Umbilical cord (tissue), 2 donors: Measurements from ENCODE around the gene OR2M7. TPM values are rescaled to one million over a fixed set of nuclear protein-coding genes. Genes with fewer than 3 reads are reported as not detected.
"Not testable (repeated sequence)": the region's sequence is repeated elsewhere in the genome, so short reads cannot be mapped to it uniquely, and the experiment has no call there.

Source experiments
- DNase-seq: peaks from one replicate; pipeline ENCODE4 v3.0.0-alpha.2; 2015; ENCODE audit warnings: low spot score
- total RNA-seq: library from RNA; depleted of rRNA; stranded (reverse); fragments of >200 nt; gene quantifications from one replicate; pipeline ENCODE4 v1.2.3, GENCODE V29; 2014; ENCODE audit warnings: low replicate concordance; ENCODE audit not compliant: insufficient read depth

The OR2M7 gene, protein sequence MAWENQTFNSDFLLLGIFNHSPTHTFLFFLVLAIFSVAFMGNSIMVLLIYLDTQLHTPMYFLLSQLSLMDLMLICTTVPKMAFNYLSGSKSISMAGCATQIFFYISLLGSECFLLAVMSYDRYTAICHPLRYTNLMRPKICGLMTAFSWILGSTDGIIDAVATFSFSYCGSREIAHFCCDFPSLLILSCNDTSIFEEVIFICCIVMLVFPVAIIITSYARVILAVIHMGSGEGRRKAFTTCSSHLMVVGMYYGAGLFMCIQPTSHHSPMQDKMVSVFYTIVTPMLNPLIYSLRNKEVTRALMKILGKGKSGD
- total RNA-seq: 3.4 TPM

DNA sequence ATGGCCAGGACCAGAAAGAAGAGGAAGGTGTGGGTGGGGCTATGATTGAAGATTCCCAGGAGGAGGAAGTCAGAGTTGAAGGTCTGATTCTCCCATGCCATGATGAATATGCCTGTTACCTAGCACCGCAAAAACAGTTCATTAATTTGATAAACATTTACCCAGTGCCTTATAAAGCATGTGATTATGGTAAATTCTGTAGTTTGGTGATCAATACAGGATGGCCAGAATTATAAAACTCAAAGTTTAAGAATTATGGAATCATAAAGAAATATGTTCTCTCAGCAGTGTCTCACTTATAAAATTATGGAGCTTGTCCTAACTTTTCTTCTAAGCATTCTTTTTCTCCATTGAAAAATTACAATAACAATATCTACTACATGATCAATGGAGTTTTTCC, at the start of gene OR2M7:
Gene OR2M7 (minus strand): TSS at position 101 of the 400 bp plus-strand sequence. CDS start 0 bp downstream, at position 101.
- DNase-seq: no peak

DNA sequence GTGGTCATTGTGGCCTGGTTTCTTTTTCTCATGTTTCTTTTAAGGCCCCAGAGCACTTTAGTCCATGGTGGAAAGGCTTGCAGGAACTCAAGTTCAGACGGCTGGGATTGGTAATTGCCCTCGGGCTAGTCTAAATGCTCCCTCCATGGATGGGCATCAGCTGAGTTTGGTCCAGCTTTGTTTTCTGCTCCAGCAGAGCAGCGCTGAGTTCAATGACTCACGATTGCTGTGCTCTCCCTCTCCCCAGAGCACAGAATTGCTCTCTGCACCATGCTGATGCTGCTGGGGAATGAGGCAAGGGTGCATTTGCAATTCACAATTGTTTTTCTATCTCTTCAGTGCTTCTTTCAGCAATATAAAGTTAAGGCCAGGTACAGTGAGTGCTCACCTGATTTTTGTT, 49.4 kb upstream of the OR2M7 start:
- DNase-seq: no peak

DNA sequence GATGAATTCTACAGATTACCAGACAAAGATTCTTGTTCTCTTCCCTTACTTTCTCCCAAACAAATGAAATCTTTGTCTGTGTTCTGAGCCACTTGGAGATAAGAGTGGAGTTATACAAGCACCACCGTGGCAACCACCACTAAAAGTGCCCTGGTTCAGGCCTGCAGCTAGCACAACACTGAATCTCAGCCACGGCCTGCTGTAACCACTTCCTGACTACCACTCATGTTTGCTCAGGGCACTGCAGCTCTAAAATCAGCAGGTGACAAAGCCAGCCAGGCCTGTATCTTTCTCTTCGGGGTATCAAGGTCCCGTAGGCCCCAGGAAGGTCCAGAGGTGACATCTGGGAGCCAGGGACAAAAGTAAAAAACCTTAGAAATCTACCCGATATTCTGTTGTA, 48.0 kb upstream of the OR2M7 start:
- DNase-seq: no peak

DNA sequence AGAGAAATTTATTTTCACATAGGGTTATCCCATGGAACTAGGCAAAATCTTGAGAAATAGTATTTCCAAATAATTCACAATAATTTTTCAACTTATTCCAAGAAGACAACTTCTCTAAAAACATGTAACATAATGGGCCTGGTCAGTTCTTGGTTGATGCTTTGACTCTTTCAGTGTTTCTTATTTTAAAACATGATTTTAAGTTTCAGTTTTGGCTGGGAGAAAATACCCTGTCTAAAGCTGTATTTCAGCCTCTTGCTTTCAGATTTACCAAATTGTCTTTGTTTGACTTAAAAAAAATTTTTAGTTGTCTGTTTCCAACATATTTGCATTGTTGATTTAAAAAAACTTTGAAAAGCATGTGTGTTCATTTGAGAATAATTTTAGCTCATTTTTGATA, 42.2 kb upstream of the OR2M7 start:
- DNase-seq: no peak

DNA sequence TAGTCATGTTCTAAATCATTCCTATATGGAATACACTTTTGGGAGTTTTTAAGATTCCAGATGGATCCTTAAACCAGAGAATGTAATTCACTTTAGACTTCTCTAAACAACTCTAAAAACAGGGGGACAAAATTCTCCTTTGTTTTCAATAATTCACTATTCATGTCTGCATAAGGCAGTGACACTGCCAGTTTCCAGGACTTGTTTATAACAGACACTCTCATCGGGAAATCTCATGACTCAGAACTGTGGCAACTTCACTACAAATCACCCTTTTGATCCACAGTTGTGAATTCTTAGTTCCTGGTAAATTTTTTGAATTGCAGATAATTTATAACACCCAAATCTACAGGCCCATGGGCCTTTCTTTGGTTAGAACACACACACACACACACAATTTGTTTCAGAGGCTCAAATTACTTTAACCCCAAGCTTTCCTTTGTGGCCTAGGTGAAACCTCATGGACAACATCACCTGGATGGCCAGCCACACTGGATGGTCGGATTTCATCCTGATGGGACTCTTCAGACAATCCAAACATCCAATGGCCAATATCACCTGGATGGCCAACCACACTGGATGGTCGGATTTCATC, 36.9 kb upstream of the OR2M7 start, which contains the start of gene OR2T4:
Gene OR2T4 (plus strand): TSS at position 545 of the 595 bp plus-strand sequence. CDS start 0 bp downstream, at position 545.
- no peak for DNase-seq

DNA sequence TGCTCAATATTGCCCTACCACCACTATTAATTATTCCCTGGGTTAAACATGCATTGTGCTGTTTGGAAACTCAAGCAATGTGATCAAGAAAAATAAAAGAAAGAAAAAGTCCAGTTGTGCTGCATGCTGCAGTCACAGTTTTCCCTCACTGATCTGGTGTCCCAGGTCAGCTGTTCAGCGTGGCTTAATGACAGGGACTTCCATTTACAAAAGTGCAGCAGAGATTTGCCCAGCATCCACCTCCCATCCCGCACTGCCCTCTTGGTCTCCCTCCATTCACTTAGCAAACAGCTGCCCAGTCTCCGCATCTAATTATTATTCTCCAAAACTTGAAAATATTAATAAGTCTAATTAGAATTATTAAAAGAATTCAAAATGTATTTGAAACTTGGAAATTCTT, 35.0 kb upstream of the OR2M7 start:
- no peak for DNase-seq

DNA sequence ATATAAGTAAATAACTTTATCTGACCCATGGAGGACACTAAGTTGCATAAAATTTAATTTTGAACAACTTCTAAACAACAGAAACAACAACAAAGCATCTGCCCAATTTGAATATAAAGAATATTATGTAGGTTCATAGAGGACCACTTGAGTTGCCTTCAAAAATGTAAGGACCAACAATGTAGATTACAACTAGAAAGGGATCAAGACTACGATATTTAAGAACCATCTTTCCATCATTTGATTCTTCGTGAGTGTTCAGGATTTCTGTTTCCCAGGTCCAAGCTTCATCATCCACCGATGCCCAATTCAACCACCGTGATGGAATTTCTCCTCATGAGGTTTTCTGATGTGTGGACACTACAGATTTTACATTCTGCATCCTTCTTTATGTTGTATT, 24.1 kb upstream of the OR2M7 start, which contains the start of gene OR14C36:
Gene OR14C36 (plus strand): TSS at position 301 of the 400 bp plus-strand sequence. CDS start 0 bp downstream, at position 301.
- DNase-seq: no peak

DNA sequence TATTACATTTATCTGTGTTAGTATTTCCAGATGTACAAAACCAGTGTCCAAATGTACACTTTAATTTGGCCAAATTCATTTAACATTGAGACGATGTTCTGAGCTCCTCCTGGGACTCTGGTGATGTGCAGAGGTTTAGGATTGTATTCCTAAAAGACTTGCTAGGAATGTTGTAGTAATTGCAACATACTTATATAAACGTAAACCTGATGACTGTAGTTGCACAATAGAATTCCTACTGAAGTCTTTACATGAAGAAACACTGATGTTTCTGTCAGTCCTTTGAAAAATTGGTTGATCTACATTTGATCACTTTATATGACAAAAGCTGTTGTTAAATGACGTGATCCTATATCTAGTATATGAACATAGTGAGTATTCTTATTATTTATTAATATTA, 19.1 kb upstream of the OR2M7 start:
- no peak for DNase-seq

DNA sequence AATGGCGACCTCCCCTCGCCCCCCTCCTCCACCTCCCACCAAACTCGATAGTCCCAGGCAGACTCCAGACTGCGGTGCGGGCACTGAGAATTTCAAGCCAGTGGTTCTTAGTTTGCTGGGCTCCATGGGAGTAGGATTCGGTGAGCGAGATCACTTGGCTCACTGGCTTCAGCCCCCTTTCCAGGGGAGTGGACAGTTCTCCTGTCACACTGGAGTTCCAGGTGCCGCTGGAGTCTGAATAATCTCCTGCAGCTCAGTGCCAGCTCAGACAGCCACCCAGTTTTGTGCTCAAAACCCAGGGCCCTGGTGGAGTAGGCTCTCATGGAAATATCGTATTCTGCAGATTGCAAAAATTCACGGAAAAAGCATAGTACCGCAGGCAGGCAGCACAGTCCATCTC, 7.6 kb downstream of the OR2M7 start:
- DNase-seq: no peak

DNA sequence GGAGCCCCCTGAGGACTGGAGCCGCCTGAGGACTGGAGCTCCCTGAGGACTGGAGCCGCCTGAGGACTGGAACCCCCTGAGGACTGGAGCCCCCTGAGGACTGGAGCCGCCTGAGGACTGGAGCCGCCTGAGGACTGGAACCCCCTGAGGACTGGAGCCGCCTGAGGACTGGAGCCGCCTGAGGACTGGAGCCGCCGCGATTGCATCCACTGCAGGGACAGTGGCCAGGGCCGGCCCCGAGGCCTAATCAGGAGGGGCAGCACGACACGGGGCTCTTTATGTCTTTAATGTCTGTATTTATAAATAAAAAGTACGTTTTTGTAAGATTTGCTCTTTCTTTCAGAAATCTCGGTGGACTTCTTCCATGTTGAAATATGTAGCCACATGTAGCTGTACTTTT, 17.6 kb downstream of the OR2M7 start:
- DNase-seq: not testable (repeated sequence)

DNA sequence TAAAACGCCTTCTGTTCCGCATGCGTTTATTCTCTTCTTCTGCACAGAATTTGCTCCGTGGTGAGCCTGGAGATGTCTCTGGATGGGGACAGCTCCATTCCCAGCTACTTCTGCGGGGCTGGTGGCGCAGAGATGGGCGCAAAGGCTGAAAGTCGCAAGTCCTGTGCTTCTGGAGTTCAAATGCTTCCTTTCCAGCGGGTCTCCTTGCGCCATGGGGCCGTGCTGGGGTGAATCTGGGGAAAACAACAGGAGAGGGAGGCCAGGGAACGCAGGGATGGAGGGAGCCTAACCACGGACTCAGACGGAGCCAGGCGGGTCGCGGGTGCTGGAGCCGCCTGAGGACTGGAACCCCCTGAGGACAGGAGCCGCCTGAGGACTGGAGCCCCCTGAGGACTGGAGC, 18.3 kb downstream of the OR2M7 start:
- DNase-seq: no peak

DNA sequence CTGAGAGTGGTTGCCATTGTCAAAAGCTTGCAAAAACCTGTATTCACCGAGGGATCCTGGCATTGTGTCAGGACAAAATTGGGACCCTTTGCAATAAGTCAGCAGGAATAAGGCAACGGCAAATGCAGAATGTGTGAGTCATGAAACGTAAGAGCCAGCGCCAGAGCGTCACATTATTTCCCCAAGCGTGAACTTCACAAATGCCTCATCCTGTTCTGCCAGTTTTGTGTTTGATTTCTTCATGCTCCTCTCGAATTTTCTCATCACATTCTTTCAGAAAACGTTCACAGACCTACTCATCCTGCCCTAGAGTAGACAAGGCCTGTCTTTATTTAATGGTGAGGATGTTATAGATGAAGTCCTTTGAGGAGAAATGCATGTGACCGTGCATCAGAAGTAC, 18.7 kb downstream of the OR2M7 start:
- DNase-seq: not testable (repeated sequence)

DNA sequence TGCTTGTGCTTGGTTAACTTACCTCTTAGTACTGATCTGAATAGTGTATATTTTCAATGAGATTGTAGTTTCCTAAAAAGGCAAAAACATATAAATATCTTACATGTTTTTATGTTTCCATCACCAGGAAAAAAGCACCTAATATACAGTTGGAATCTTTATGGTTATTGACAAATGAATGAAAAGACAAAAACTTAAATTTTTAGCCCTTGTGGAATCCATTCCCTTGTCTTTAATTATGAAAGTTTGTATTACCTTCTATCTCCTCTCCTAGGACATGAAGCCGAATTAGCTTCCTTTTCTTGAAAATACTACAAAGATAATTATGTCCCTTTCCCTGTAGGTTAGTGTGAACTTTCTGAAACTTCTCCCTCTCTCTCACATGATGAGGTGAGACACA, 21.0 kb downstream of the OR2M7 start, which contains the start of gene OR2T12:
Gene OR2T12 (minus strand): TSS at position 101 of the 400 bp plus-strand sequence. CDS start 7,846 bp downstream, outside the sequence.
- DNase-seq: no peak

DNA sequence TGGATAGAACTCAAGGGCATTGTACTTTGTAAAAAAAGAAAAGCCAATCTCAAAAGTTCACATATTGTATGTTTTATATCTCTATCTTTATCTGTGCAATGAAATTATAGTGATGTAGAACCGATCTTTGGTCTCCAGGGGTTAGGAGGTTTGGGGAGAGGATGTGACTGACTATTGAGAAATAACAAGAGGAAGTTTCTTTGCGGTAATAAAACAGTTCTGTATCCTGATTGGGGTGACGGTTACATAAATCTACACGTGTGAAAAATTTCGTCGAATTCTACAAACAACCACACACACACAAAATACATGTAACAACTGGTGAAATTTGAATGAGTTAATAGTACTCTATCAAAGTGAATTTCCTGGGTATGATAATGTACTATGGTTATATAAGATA, 36.0 kb downstream of the OR2M7 start:
- no peak for DNase-seq

DNA sequence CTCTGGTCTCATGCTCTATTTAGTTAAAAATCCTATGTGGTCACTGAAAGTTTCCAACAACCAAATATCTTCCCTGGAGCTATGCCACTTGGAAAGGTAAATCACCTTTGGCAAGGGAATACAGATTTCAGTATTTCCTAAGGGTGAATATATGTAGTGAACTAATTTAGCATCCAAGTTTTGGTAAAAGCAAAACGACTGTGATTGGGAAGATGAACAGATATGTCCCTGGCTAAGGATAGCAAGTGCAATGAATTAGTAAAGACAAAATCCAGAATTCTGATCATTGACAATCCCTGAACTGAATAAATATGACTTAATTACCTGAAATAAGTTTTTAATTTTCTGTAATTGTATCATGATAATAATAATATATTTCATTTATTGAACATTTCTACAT, 46.5 kb downstream of the OR2M7 start, which contains the start of gene OR2T33:
Gene OR2T33 (minus strand): TSS at position 101 of the 400 bp plus-strand sequence. CDS start 4,162 bp downstream, outside the sequence.
- DNase-seq: no peak

Other genes with a start within 250 kb of the OR2M7 start
- gene OR2L13, start 229.4 kb downstream of the OR2M7 start, total RNA-seq: 3.1 TPM
- gene OR2M5, start 179.4 kb downstream of the OR2M7 start, total RNA-seq: 3.6 TPM
- gene OR2M2, start 149.7 kb downstream of the OR2M7 start, total RNA-seq: 4.8 TPM
- 1.2 TPM for gene OR2M3, start 127.3 kb downstream of the OR2M7 start, total RNA-seq
- 5.5 TPM for gene OR2M4, start 93.2 kb downstream of the OR2M7 start, total RNA-seq
- gene OR2T33, start 46.6 kb downstream of the OR2M7 start, total RNA-seq: 2.6 TPM
- 6.7 TPM for gene OR2T12, start 21.1 kb downstream of the OR2M7 start, total RNA-seq
- not detected for gene OR14C36, start 24.2 kb upstream of the OR2M7 start, total RNA-seq
- not detected for gene OR2T4, start 37.1 kb upstream of the OR2M7 start, total RNA-seq
- 1.9 TPM for gene OR2T6, start 51.2 kb upstream of the OR2M7 start, total RNA-seq
- 1.4 TPM for gene OR2T1, start 78.5 kb upstream of the OR2M7 start, total RNA-seq
- gene OR2T2, start 121.1 kb upstream of the OR2M7 start, total RNA-seq: not detected
- gene OR2T3, start 148.8 kb upstream of the OR2M7 start, total RNA-seq: not detected
- gene OR2T5, start 164.0 kb upstream of the OR2M7 start, total RNA-seq: not detected
- 2.2 TPM for gene OR2G6, start 183.5 kb upstream of the OR2M7 start, total RNA-seq
- gene OR2T29, start 238.2 kb upstream of the OR2M7 start, total RNA-seq: 10.8 TPM